Measurements from ENCODE around the gene CAMKK2.
"Not testable (repeated sequence)": the region's sequence is repeated elsewhere in the genome, so short reads cannot be mapped to it uniquely, and the experiment has no call there.

CAMKK2 gene

DNA sequence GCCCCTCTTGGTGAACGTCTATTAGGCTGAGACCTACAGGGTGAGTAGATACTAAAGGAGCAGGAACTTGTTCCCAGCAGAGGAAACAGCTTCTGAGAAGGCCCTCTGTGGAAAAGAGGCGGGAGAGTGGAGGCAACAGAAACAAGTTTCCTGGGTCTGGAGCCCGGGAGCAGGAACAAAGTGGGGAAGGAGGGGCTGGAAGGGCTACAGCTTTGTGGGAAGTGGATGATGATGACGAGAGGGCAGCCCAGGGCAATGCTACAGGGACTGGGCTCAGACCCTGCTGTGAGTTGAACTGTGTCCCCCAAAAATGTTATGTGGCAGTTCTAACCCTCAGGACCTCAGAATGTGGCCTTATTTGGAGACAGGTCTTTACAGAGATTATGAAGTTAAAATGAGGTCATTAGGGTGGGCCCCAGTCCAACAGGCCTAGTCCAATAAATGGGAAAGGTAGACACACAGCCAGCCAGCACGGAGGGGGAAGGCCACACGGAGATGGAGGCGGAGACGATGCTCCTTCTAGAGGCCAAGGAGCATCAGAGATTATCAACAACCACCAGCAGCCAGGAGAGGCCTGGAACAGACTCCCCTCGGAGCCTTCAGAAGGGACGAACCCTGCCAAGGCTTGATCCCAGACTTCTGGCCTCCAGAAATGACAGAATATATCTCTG, 14.3 kb downstream of the CAMKK2 start:
- Histone ChIP-seq H3K4me1 (ENCODE audit: control insufficient read depth, low read depth, low read length) (peaks cover 16% of the 10 kb centered on the region), H2BK15ac (replicated peaks; ENCODE audit: low read depth) (no peak overlapping the region), H3K27ac (ENCODE audit: low read depth, low read length) (peak overlapping the region; percentile 63), H3K18ac (ENCODE audit: low read length) (peak overlapping the region; percentile 35), H3K9ac (ENCODE audit: low read length) (no peak overlapping the region), H3K4me3 (ENCODE audit: low read length) (no peak overlapping the region), H3K27me3 (ENCODE audit: insufficient read depth, low read length, poor library complexity) (no peaks in the 10 kb centered on the region), H4K5ac (ENCODE audit: low read length) (peak overlapping the region; percentile 73), H3K4me2 (ENCODE audit: low read length) (no peak overlapping the region), H3K79me2 (ENCODE audit: control insufficient read depth, insufficient read depth, low read length) (peaks cover 46% of the 10 kb centered on the region), H3K36me3 (ENCODE audit: control insufficient read depth, insufficient read depth, low read length) (peaks cover 1% of the 10 kb centered on the region), H3K56ac (ENCODE audit: low read length) (peak overlapping the region; percentile 78), H3K4ac (ENCODE audit: low read depth, low read length) (peak overlapping the region; percentile 73), H3K23ac (ENCODE audit: low read length) (no peak overlapping the region), H2BK120ac (ENCODE audit: low read depth, low read length) (peak overlapping the region; percentile 46), H2AK5ac (ENCODE audit: low read length) (peak overlapping the region; percentile 65), H2BK5ac (ENCODE audit: low read length) (peak overlapping the region; percentile 82), H4K8ac (ENCODE audit: low read depth, low read length) (no peak overlapping the region), H3K79me1 (ENCODE audit: low read length) (peaks cover 13% of the 10 kb centered on the region)
- WGBS (ENCODE audit: extremely low coverage, insufficient coverage, low lambda C conversion rate), result no CpG with 5 or more reads among the region's 10 CpGs
- DNase-seq, result peak; percentile 30

DNA sequence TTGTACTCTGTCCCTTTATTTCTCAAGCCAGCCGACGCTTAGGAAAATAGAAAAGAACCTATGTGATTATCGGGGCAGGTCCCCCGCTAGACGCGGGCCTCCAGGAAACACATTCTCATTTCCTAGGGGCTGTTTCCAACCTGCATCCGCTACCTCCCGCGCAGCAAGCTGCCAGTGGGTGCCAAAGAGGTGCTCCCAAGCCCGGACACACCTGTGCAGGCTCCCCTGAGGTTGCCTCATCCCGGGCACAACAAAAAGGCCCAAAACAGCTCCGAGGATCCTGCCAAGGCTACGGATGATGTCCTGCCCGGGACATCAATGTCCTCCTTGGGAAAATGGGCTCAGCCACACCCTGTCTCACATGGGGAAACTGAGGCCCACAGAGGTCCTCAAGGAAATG, 15.4 kb downstream of the CAMKK2 start:
- no CpG with 5 or more reads among the region's 14 CpGs for WGBS (ENCODE audit: extremely low coverage, insufficient coverage, low lambda C conversion rate)
- not testable (repeated sequence) for H3K27me3 ChIP-seq (ENCODE audit: insufficient read depth, low read length, poor library complexity); H3K23ac ChIP-seq (ENCODE audit: low read length); H4K5ac ChIP-seq (ENCODE audit: low read length); H3K4me3 ChIP-seq (ENCODE audit: low read length); DNase-seq; H3K36me3 ChIP-seq (ENCODE audit: control insufficient read depth, insufficient read depth, low read length); H2AK5ac ChIP-seq (ENCODE audit: low read length); H3K4me2 ChIP-seq (ENCODE audit: low read length); H3K9ac ChIP-seq (ENCODE audit: low read length); H4K8ac ChIP-seq (ENCODE audit: low read depth, low read length)
- Histone ChIP-seq H2BK120ac (ENCODE audit: low read depth, low read length) (peak overlapping the region; percentile 89), H3K27ac (ENCODE audit: low read depth, low read length) (peak overlapping the region; percentile 50), H3K4ac (ENCODE audit: low read depth, low read length) (peak overlapping the region; percentile 38), H3K79me1 (ENCODE audit: low read length) (peaks cover 16% of the 10 kb centered on the region), H3K18ac (ENCODE audit: low read length) (peak overlapping the region; percentile 28), H2BK15ac (replicated peaks; ENCODE audit: low read depth) (peak overlapping the region; percentile 21), H3K79me2 (ENCODE audit: control insufficient read depth, insufficient read depth, low read length) (peaks cover 46% of the 10 kb centered on the region), H3K56ac (ENCODE audit: low read length) (peak overlapping the region; percentile 12), H3K4me1 (ENCODE audit: control insufficient read depth, low read depth, low read length) (peaks cover 16% of the 10 kb centered on the region), H2BK5ac (ENCODE audit: low read length) (peak overlapping the region; percentile 53)

DNA sequence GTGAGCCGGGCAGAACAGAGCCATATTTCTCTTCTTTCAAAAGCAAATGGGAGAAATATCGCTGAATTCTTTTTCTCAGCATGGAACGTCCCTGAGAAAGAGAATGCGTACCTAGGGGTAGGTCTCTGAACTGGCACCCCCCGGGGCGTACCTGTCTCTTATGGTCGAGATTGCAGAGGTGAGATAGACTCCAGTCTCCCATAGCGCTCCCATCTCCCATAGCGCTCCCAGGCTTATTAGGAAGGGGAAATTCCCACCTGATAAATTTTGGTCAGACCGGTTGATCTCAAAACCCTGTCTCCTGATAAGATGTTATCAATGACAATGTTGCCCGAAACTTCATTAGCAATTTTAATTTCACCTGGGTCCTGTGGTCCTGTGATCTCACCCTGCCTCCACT, 16.0 kb downstream of the CAMKK2 start:
- not testable (repeated sequence) for H3K36me3 ChIP-seq (ENCODE audit: control insufficient read depth, insufficient read depth, low read length)

DNA sequence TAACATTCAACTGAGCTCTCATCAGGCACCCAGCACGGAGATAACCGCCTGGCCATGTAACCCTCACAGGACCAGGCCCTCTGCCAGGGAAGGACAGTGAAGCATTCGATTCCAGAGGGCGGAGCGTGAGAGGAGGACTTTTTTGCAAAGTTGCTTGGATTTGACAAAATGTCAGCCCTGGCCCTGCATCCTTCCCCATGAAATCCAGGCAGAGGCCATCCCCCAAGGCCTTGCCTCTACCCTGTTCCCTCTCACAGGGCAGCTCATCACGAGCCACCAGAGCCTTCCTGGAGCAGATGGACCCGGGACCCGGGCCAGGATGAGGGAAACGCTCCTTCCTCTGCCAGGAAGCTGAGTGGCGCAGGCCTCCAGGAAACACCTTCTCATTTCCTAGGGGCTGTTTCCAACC, 17.0 kb downstream of the CAMKK2 start:
- no peak for DNase-seq

More for the DNA sequence above, 16.0 kb downstream of the CAMKK2 start:
- H3K23ac ChIP-seq (ENCODE audit: low read length); H2BK15ac ChIP-seq (replicated peaks; ENCODE audit: low read depth); H3K4me2 ChIP-seq (ENCODE audit: low read length); H2AK5ac ChIP-seq (ENCODE audit: low read length); H3K4me3 ChIP-seq (ENCODE audit: low read length); H2BK120ac ChIP-seq (ENCODE audit: low read depth, low read length); H3K27me3 ChIP-seq (ENCODE audit: insufficient read depth, low read length, poor library complexity); H4K8ac ChIP-seq (ENCODE audit: low read depth, low read length); H3K27ac ChIP-seq (ENCODE audit: low read depth, low read length); H3K56ac ChIP-seq (ENCODE audit: low read length); H3K18ac ChIP-seq (ENCODE audit: low read length); H2BK5ac ChIP-seq (ENCODE audit: low read length); H3K4ac ChIP-seq (ENCODE audit: low read depth, low read length); H3K9ac ChIP-seq (ENCODE audit: low read length); H4K5ac ChIP-seq (ENCODE audit: low read length): not testable (repeated sequence)
- Histone ChIP-seq H3K4me1 (ENCODE audit: control insufficient read depth, low read depth, low read length) (peaks cover 16% of the 10 kb centered on the region), H3K79me1 (ENCODE audit: low read length) (peaks cover 14% of the 10 kb centered on the region), H3K79me2 (ENCODE audit: control insufficient read depth, insufficient read depth, low read length) (peaks cover 41% of the 10 kb centered on the region)
- peak; percentile 82 for DNase-seq
- WGBS (ENCODE audit: extremely low coverage, insufficient coverage, low lambda C conversion rate), result no CpG with 5 or more reads among the region's 11 CpGs

DNA sequence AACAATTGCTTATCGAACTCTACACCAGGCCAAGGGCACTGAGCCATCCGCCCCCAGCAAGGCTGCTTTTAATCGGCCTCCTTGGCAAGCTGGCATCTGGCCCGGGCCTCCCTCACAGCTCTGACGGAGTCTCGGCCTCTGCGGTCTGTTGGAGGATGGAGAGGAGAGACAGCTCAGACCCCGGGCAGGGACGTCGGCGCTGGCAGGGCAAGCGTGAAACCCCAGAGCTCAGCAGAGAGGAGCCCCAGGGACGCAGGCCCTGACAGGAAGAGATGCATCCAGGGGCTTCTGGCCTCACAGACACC, 17.5 kb downstream of the CAMKK2 start:
- H3K27me3 ChIP-seq (ENCODE audit: insufficient read depth, low read length, poor library complexity), result no peaks in the 10 kb centered on the region
- DNase-seq, result no peak
- H2BK15ac ChIP-seq (replicated peaks; ENCODE audit: low read depth), result no peak overlapping the region
- no peak overlapping the region for H3K27ac ChIP-seq (ENCODE audit: low read depth, low read length)
- H3K4me1 ChIP-seq (ENCODE audit: control insufficient read depth, low read depth, low read length), result peaks cover 16% of the 10 kb centered on the region
- no peak overlapping the region for H3K4me3 ChIP-seq (ENCODE audit: low read length)
- peak overlapping the region; percentile 41 for H2AK5ac ChIP-seq (ENCODE audit: low read length)
- peaks cover 1% of the 10 kb centered on the region for H3K36me3 ChIP-seq (ENCODE audit: control insufficient read depth, insufficient read depth, low read length)
- H2BK5ac ChIP-seq (ENCODE audit: low read length), result peak overlapping the region; percentile 49
- H4K5ac ChIP-seq (ENCODE audit: low read length), result peak overlapping the region; percentile 1
- H3K79me2 ChIP-seq (ENCODE audit: control insufficient read depth, insufficient read depth, low read length), result peaks cover 34% of the 10 kb centered on the region
- no CpG with 5 or more reads among the region's 13 CpGs for WGBS (ENCODE audit: extremely low coverage, insufficient coverage, low lambda C conversion rate)
- H3K4ac ChIP-seq (ENCODE audit: low read depth, low read length), result peak overlapping the region; percentile 40
- H3K56ac ChIP-seq (ENCODE audit: low read length), result peak overlapping the region; percentile 82
- H3K18ac ChIP-seq (ENCODE audit: low read length), result peak overlapping the region; percentile 52
- peaks cover 15% of the 10 kb centered on the region for H3K79me1 ChIP-seq (ENCODE audit: low read length)
- H3K4me2 ChIP-seq (ENCODE audit: low read length), result no peak overlapping the region
- no peak overlapping the region for H4K8ac ChIP-seq (ENCODE audit: low read depth, low read length)
- H2BK120ac ChIP-seq (ENCODE audit: low read depth, low read length), result no peak overlapping the region
- H3K23ac ChIP-seq (ENCODE audit: low read length), result no peak overlapping the region
- peak overlapping the region; percentile 12 for H3K9ac ChIP-seq (ENCODE audit: low read length)

More for the DNA sequence above, 17.0 kb downstream of the CAMKK2 start:
- Histone ChIP-seq H2AK5ac (ENCODE audit: low read length) (peak overlapping the region; percentile 15), H2BK120ac (ENCODE audit: low read depth, low read length) (no peak overlapping the region), H3K4me2 (ENCODE audit: low read length) (no peak overlapping the region), H3K18ac (ENCODE audit: low read length) (peak overlapping the region; percentile 52), H3K27ac (ENCODE audit: low read depth, low read length) (peak overlapping the region; percentile 18), H3K36me3 (ENCODE audit: control insufficient read depth, insufficient read depth, low read length) (peaks cover 1% of the 10 kb centered on the region), H4K8ac (ENCODE audit: low read depth, low read length) (no peak overlapping the region), H3K9ac (ENCODE audit: low read length) (peak overlapping the region; percentile 12), H3K79me2 (ENCODE audit: control insufficient read depth, insufficient read depth, low read length) (peaks cover 35% of the 10 kb centered on the region), H2BK15ac (replicated peaks; ENCODE audit: low read depth) (no peak overlapping the region), H3K79me1 (ENCODE audit: low read length) (peaks cover 14% of the 10 kb centered on the region), H3K23ac (ENCODE audit: low read length) (no peak overlapping the region), H3K4ac (ENCODE audit: low read depth, low read length) (peak overlapping the region; percentile 40), H3K4me3 (ENCODE audit: low read length) (no peak overlapping the region), H3K4me1 (ENCODE audit: control insufficient read depth, low read depth, low read length) (peaks cover 16% of the 10 kb centered on the region), H2BK5ac (ENCODE audit: low read length) (peak overlapping the region; percentile 49), H3K56ac (ENCODE audit: low read length) (peak overlapping the region; percentile 82), H3K27me3 (ENCODE audit: insufficient read depth, low read length, poor library complexity) (no peaks in the 10 kb centered on the region), H4K5ac (ENCODE audit: low read length) (peak overlapping the region; percentile 1)
- WGBS (ENCODE audit: extremely low coverage, insufficient coverage, low lambda C conversion rate), result no CpG with 5 or more reads among the region's 10 CpGs
